Mesodermal cell (in vitro differentiated cells): Measurements from ENCODE around the gene ING4. TPM values are rescaled to one million over a fixed set of nuclear protein-coding genes. Genes with fewer than 3 reads are reported as not detected.
"Not testable (repeated sequence)": the region's sequence is repeated elsewhere in the genome, so short reads cannot be mapped to it uniquely, and the experiment has no call there.

Source experiments
- H3K27ac ChIP-seq: 2 replicates; pipeline ENCODE4 v1.7.0; 2013; ENCODE audit warnings: mild to moderate bottlenecking, low read depth, low read length, moderate library complexity; ENCODE audit not compliant: severe bottlenecking
- H3K36me3 ChIP-seq: 2 replicates; pipeline ENCODE4 v1.7.1; 2013; ENCODE audit warnings: mild to moderate bottlenecking, low read length, moderate library complexity; ENCODE audit not compliant: control insufficient read depth, insufficient read depth
- H3K4me1 ChIP-seq: one replicate; pipeline ENCODE4 v1.7.1; 2013; ENCODE audit warnings: mild to moderate bottlenecking, low read length; ENCODE audit not compliant: insufficient read depth, control insufficient read depth, poor library complexity, severe bottlenecking
- H3K4me3 ChIP-seq: 2 replicates; pipeline ENCODE4 v1.7.0; 2013; ENCODE audit warnings: low read length, control low read depth, mild to moderate bottlenecking; ENCODE audit not compliant: insufficient read depth, poor library complexity, severe bottlenecking; ENCODE audit errors: extremely low read depth
- H3K9me3 ChIP-seq: 2 replicates; pipeline ENCODE4 v1.7.1; 2013; ENCODE audit warnings: mild to moderate bottlenecking, low read length, moderate library complexity; ENCODE audit not compliant: control insufficient read depth
- WGBS, 2 experiments: methylation state at CpG; one replicate each; pipeline ENCODE4 v1.1.5; 2013; ENCODE audit warnings: missing lambda C conversion rate in 2 of 2; ENCODE audit not compliant: insufficient coverage in 2 of 2; 5-methylcytosine and 5-hydroxymethylcytosine counted together
- polyA plus RNA-seq, 2 experiments: library from polyadenylated mRNA; stranded (reverse); fragments of 50-300 nt; gene quantifications; one replicate each; pipeline ENCODE4 v1.2.3, GENCODE V29; 2013

ING4 gene
- polyA plus RNA-seq (2013, experiment 1 of 2) = 38.7 TPM
- 38.1 TPM for polyA plus RNA-seq (2013, experiment 2 of 2)

DNA sequence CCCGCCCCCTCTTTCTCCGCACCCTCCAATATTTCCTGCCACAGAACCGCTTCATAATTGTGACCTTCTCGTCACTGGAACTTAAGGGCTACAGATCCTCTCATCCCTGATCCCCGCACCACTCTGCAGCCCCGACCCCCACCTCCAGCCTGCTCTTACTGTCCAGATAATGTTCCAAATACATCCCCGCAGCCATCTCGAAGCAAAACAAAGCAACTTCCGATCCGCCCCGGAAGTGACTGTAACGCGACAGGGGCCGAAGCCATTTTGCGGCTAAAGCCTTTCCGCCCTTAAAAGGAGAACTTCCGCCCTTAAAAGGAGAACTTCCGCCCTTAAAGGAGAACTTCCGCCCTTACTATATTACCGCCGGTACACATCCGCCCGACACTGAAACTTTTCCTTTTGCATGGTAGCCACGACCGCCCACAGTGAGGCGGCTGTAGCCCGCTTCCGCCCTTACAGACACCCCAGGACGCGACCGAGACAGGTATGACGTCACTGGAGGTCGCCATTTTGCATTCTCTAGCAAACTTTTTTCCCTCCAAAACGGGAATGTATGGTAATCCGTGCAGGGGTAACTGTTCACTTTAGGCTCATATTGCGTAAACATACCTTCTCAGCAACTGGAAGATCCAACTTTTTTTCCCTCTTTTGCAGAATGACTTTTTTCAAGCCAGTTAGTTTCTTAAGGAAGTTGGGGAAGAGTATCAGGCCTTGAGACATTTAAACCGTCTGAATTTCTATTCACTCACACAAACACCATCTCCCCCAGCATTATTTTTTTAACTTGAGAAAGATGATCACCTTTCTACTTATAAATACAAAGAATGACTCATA, at the start of gene ING4:
ING4 (minus strand) TSS at position 214 of the 837 bp plus-strand sequence; CDS start at position 196, 18 bp downstream.
- H3K9me3 ChIP-seq = no peaks in the 10 kb centered on the region
- peaks cover 31% of the 10 kb centered on the region for H3K36me3 ChIP-seq
- H3K4me1 ChIP-seq = peaks cover 6% of the 10 kb centered on the region
- peak within 1 kb of the TSS; percentile 92 for H3K4me3 ChIP-seq
- 0% methylated on average over 26 to 33 of the region's 37 CpGs for WGBS, 2 experiments
- H3K27ac ChIP-seq = peak within 1 kb of the TSS; percentile 94

DNA sequence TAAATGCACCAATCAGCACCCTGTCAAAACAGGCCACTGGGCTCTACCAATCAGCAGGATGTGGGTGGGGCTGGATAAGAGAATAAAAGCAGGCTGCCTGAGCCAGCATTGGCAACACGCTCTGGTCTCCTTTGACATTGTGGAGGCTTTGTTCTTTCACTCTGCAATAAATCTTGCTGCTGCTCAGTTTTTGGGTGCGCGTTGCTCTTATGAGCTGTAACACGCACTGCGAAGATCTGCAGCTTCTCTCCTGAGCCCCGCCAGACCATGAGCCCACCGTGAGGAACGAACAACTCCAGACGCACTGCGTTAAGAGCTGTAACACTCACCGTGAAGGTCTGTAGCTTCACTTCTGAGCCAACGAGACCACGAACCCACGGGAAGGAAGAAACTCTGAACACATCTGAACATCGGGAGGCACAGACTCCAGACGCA, 46.1 kb upstream of the ING4 start:
- Histone ChIP-seq H3K27ac (no peak overlapping the region), H3K4me3 (no peak overlapping the region), H3K4me1 (no peaks in the 10 kb centered on the region), H3K36me3 (no peaks in the 10 kb centered on the region), H3K9me3 (no peaks in the 10 kb centered on the region)
- 92 to 94% methylated on average over 16 of the region's 16 CpGs for WGBS, 2 experiments

DNA sequence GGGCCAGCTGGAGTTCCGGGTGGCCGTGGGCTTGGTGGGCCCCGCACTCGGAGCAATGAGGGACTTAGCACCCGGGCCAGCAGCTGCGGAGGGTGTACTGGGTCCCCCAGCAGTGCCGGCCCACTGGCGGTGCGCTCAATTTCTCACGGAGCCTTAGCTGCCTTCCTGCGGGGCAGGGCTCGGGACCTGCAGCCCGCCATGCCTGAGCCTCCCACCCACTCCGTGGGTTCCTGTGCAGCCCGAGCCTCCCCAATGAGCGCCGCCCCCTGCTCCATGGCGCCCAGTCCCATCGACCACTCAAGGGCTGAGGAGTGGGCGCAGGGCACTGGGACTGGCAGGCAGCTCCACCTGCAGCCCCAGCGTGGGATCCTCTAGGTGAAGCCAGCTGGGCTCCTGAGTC, 45.4 kb upstream of the ING4 start:
- H3K27ac ChIP-seq, H3K36me3 ChIP-seq, H3K4me1 ChIP-seq, H3K4me3 ChIP-seq, H3K9me3 ChIP-seq: not testable (repeated sequence)
- WGBS, 2 experiments = 98 to 99% methylated on average over 18 to 21 of the region's 21 CpGs

DNA sequence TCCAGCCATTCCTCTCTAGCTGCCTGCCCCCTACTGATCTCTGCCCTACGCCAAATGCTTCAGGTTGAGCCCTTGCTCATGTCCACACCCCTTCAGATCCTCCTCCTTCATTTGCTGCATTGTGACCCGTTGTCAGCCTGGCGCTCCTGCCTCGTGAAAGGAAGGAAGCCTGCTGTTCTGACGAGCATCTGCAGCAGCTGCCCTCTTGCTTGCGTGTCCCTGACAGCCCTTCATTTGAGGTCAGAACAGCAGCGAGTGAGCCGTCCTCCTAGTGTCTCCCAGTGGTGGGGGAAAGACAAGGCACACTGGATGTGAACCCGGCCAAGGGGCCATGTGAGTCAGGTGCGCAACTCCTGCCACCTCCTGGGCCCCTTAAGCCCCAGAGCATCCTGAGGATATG, 40.7 kb upstream of the ING4 start:
- Histone ChIP-seq H3K9me3 (no peaks in the 10 kb centered on the region), H3K27ac (no peak overlapping the region), H3K4me3 (no peak overlapping the region), H3K36me3 (no peaks in the 10 kb centered on the region), H3K4me1 (peaks cover 6% of the 10 kb centered on the region)
- WGBS, 2 experiments = 14% methylated on average over 8 to 10 of the region's 10 CpGs

DNA sequence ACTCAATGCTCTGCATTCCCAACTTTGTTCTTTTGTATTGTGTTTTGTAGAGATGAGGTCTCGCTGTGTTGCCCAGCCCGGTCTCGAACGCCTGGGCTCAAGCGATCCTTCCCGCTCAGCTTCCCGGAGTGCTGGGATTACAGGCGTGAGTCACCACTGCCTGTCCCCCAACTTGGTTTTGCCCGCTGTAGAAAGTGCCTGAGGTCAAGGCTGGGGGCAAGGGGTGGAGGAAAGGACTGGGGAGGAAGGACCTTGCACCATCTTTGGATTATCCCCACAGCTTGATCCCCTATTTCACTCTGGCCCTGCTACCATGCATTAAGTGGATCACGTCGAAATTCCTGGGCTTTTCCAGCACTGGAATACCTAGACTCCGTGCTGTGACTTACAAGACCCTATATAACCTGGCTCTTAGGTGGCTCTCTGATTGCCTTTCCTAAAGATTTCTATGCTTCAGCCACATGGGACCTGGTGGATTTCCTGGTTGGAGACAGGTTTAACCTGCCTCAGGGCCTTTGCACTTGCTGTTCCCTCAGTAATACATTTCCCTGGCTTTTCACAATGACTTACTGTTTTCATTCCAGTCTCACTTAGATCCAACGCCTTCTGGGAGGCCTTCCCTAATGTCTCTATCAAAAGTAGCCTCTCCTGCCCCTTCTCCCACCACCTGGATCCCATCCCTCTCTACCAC, 38.3 kb upstream of the ING4 start:
- Histone ChIP-seq H3K9me3 (no peaks in the 10 kb centered on the region), H3K27ac (no peak overlapping the region), H3K36me3 (no peaks in the 10 kb centered on the region), H3K4me1 (peaks cover 6% of the 10 kb centered on the region), H3K4me3 (peak overlapping the region; percentile 64)
- WGBS, 2 experiments = 32 to 35% methylated on average over 11 to 13 of the region's 13 CpGs

DNA sequence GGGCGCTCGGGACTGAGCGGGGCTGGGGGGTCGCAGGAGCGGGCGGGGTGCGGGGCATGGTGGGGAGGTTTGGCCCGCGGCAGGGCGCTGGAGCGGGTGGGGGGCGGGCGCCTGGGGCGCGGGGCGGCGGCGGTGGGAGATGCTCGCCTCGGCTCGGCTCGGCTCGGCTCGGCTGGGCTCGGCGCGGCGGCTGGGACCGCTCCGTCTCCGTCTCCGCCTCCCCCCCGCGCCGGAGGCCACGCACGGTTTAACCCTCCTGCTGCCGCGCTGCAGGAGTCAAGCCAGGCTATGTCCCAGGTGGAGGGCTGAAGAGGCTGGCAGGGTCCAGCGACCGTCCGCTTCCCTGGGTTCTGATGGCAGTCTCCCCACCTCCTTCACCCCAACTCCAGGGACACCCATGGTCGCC, 37.7 kb upstream of the ING4 start, which contains the start of gene PIANP:
PIANP (minus strand) TSS at position 170 of the 406 bp plus-strand sequence. CDS start 2,754 bp downstream, outside the sequence.
- peaks cover 6% of the 10 kb centered on the region for H3K4me1 ChIP-seq
- H3K27ac ChIP-seq = no peak within 1 kb of the TSS
- no peaks in the 10 kb centered on the region for H3K9me3 ChIP-seq
- H3K4me3 ChIP-seq = peak within 1 kb of the TSS; percentile 64
- no peaks in the 10 kb centered on the region for H3K36me3 ChIP-seq
- 0 to 2% methylated on average over 11 to 24 of the region's 43 CpGs for WGBS, 2 experiments

DNA sequence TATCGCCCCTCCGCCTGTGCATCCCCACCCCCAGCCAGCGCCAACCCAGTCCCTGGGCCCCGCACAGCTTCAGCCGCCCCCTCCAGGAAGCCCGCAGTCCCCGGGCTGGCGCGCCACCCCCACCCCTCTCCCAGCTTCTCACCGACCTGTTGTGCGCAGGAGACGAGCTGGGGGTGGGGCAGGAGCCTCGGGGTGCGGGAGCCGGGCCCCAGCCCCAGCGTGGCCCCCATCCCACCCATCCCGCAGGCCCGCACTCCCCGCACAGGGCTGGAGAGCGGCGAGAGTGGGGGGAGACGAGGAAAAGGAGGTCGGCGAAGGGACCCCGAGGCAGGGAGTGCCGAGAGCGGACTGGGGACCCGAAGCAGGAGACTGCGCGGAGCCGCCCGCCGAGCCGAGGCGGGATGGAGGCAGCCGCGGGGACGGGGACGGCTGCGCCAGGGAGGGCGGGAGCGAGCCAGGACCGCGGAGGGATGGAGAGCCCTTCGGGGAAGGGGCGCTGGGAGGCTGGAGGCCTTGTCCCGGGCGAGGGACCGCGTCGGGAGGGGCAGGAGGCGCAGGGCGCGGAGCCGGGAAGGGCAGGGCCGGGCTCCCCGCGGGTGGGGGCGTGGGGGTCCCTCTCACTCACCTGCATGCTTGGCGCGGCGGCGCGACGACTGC, 37.2 kb upstream of the ING4 start:
- H3K36me3 ChIP-seq = no peaks in the 10 kb centered on the region
- 1% methylated on average over 32 to 39 of the region's 65 CpGs for WGBS, 2 experiments
- H3K4me3 ChIP-seq = peak overlapping the region; percentile 64
- no peak overlapping the region for H3K27ac ChIP-seq
- H3K4me1 ChIP-seq = peaks cover 6% of the 10 kb centered on the region
- H3K9me3 ChIP-seq = no peaks in the 10 kb centered on the region

DNA sequence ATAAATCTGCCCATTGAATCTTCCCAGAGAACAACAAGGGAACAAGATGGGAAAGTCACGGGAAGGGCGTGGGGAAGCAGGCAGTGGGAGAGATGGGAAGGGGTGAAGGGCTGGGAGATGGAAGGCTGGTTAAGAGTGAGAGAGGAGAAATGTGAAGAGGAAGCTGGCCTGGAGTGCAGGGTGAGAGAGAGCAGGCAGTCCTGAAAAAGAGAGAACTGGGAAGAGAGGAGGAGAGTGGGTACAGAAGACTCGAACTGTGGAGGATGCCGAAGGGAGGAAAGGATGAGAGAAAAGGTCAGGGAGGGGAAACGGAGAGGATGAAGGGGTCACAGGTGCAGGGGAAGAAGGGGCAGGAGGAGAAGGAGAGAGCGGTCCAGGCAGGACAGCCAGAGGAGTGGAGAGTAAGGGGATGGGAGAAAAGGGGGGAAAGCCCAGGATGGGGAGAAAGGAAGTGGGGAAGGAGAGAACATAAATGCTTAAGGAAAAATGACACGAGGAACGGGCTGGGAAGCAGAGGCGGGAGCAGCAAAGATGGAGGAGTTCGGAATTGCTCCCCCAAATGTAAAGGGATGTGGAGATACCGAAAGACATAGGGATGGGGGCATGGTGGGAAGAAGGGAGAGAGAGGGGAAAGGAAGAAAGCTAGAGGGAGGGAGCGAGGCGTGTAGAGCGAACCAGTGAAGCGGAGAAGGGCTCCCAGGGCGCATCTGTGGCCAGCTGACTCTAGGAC, 36.5 kb upstream of the ING4 start:
- Histone ChIP-seq H3K36me3 (no peaks in the 10 kb centered on the region), H3K4me1 (peaks cover 6% of the 10 kb centered on the region), H3K9me3 (no peaks in the 10 kb centered on the region), H3K4me3 (peak overlapping the region; percentile 64), H3K27ac (no peak overlapping the region)
- WGBS, 2 experiments = 25 to 29% methylated on average over 12 to 16 of the region's 16 CpGs

DNA sequence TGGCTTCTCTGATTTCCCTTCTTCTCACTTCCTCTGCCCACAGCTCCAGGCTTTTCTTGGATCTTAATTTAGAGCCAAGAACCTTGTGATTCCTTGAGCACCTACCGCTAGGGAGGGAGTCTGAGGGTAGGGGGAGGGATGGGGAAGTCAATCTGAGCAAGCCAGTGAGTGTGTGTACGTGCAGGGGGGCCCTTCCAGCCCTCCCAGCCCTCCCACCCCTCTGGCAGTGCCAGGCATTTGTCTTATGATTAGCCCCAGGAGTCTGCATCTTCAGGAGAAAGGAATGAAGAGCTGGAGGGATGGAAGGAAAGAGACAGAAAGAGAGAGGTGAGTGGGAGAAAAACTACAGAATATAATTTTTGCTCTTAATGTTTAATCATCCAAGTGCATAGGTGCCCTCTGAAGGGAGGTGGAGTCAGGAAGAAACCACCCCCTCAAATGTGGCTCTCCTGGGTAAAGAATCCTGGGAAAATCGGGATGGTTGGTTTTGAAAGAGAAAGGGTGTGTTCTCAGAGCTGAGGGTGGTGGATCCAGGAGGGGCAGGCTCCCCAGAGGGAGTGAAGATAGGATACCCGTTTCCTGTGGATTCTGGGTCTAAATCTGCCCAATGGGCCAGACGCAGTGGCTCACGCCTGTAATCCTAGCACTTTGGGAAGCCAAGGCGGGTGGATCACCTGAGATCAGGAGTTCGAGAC, 35.6 kb upstream of the ING4 start:
- Histone ChIP-seq H3K36me3 (no peaks in the 10 kb centered on the region), H3K9me3 (no peaks in the 10 kb centered on the region), H3K4me3 (no peak overlapping the region), H3K4me1 (peaks cover 4% of the 10 kb centered on the region), H3K27ac (no peak overlapping the region)
- 73 to 82% methylated on average over 5 to 6 of the region's 8 CpGs for WGBS, 2 experiments
